T-helper 17 cell (primary cell): ENCODE measurements around the gene NMRAL1. TPM values are rescaled to one million over a fixed set of nuclear protein-coding genes. Genes with fewer than 3 reads are reported as not detected.

Experiments used
- ATAC-seq: fragments of 150-1000 bp; cut with Tn5 transposase; 2 replicates; pipeline ENCODE4 v1.10.0; 2021; ENCODE audit warnings: mild to moderate bottlenecking, moderate library complexity
- DNase-seq, 3 donors: peaks; one replicate each; pipeline versions ENCODE4 v3.0.0 to v3.0.0-alpha.2; 2020 to 2021
- H3K9me3 ChIP-seq: one replicate; pipeline ENCODE4 v1.7.0; 2013; ENCODE audit warnings: low read length, mild to moderate bottlenecking; ENCODE audit not compliant: control insufficient read depth, poor library complexity, severe bottlenecking
- H3K27ac Mint-ChIP-seq: one replicate; pipeline ENCODE4 v1.8.0; 2022; ENCODE audit warnings: mild to moderate bottlenecking, moderate library complexity, mixed read lengths
- H3K27me3 Mint-ChIP-seq: one replicate; pipeline ENCODE4 v1.8.0; 2022; ENCODE audit warnings: mixed read lengths
- H3K36me3 Mint-ChIP-seq: one replicate; pipeline ENCODE4 v1.8.0; 2022; ENCODE audit warnings: low read depth, mixed read lengths
- H3K4me1 Mint-ChIP-seq: one replicate; pipeline ENCODE4 v1.8.0; 2022; ENCODE audit warnings: mild to moderate bottlenecking, mixed read lengths
- H3K4me3 Mint-ChIP-seq: one replicate; pipeline ENCODE4 v1.8.0; 2022; ENCODE audit warnings: mild to moderate bottlenecking, moderate library complexity, mixed read lengths
- total RNA-seq, 4 donors: library from RNA in 2 of 4; stranded (reverse) in 2 of 4; gene quantifications; one replicate each; pipeline ENCODE4 v1.2.3 and lab custom pipeline; 2022 to 2026

The NMRAL1 gene
- total RNA-seq, result 10 to 100 TPM; 40.5 to 45.4 TPM
- total RNA-seq (lab: John Stamatoyannopoulos, UW), result 33.6 to 34.8 reads per million in 2 donors

- H3K9me3 ChIP-seq, result no peaks in the 10 kb centered on the region
- peak; percentile 71 to 86 (median 83) for DNase-seq
- peak within 1 kb of the TSS; percentile 85 for H3K4me3 Mint-ChIP-seq
- no peaks in the 10 kb centered on the region for H3K36me3 Mint-ChIP-seq
- peak; percentile 70 for ATAC-seq
- H3K27ac Mint-ChIP-seq, result peak within 1 kb of the TSS; percentile 39
- H3K27me3 Mint-ChIP-seq, result no peaks in the 10 kb centered on the region
- H3K4me1 Mint-ChIP-seq, result peaks cover 26% of the 10 kb centered on the region
These were observed at the start of gene NMRAL1 for GRCh38 chr16:4474192-4474961. TSS of gene NMRAL1 (minus strand) at chr16:4474625. CDS start at chr16:4474132, 493 bp downstream.

GRCh38 chr16:4523686-4524085 is 49.3 kb upstream of the NMRAL1 start:
- Mint-ChIP-seq H3K27me3 (no peaks in the 10 kb centered on the region), H3K36me3 (no peaks in the 10 kb centered on the region), H3K4me1 (peaks cover 11% of the 10 kb centered on the region), H3K4me3 (no peak overlapping the region), H3K27ac (peak overlapping the region; percentile 54)
- DNase-seq (no peak), ATAC-seq (no peak)
- H3K9me3 ChIP-seq, result no peaks in the 10 kb centered on the region

- H3K4me3 Mint-ChIP-seq, result no peak overlapping the region
- H3K36me3 Mint-ChIP-seq, result no peaks in the 10 kb centered on the region
- H3K4me1 Mint-ChIP-seq, result peaks cover 11% of the 10 kb centered on the region
- H3K27ac Mint-ChIP-seq, result no peak overlapping the region
- H3K9me3 ChIP-seq, result no peaks in the 10 kb centered on the region
- H3K27me3 Mint-ChIP-seq, result no peaks in the 10 kb centered on the region
- ATAC-seq (no peak), DNase-seq (no peak)
These were observed 47.7 kb upstream of the NMRAL1 start for GRCh38 chr16:4522051-4522581.

GRCh38 chr16:4520913-4521312 is 46.5 kb upstream of the NMRAL1 start:
- DNase-seq, result no peak
- no peaks in the 10 kb centered on the region for H3K36me3 Mint-ChIP-seq
- peaks cover 17% of the 10 kb centered on the region for H3K4me1 Mint-ChIP-seq
- H3K27ac Mint-ChIP-seq, result no peak overlapping the region
- no peaks in the 10 kb centered on the region for H3K9me3 ChIP-seq
- no peak overlapping the region for H3K4me3 Mint-ChIP-seq
- ATAC-seq, result no peak
- H3K27me3 Mint-ChIP-seq, result no peaks in the 10 kb centered on the region

GRCh38 chr16:4519274-4520058 is 45.0 kb upstream of the NMRAL1 start:
- H3K9me3 ChIP-seq, result no peaks in the 10 kb centered on the region
- ATAC-seq (no peak), DNase-seq (no peak)
- H3K27ac Mint-ChIP-seq, result no peak overlapping the region
- H3K27me3 Mint-ChIP-seq, result no peaks in the 10 kb centered on the region
- H3K4me3 Mint-ChIP-seq, result no peak overlapping the region
- H3K36me3 Mint-ChIP-seq, result no peaks in the 10 kb centered on the region
- peaks cover 30% of the 10 kb centered on the region for H3K4me1 Mint-ChIP-seq

- no peaks in the 10 kb centered on the region for H3K36me3 Mint-ChIP-seq
- peak overlapping the region; percentile 66 for H3K4me3 Mint-ChIP-seq
- H3K27ac Mint-ChIP-seq, result peak overlapping the region; percentile 62
- H3K4me1 Mint-ChIP-seq, result peaks cover 25% of the 10 kb centered on the region
- no peak for ATAC-seq
- no peaks in the 10 kb centered on the region for H3K27me3 Mint-ChIP-seq
- no peaks in the 10 kb centered on the region for H3K9me3 ChIP-seq
- no peak for DNase-seq
These were observed 43.6 kb upstream of the NMRAL1 start for GRCh38 chr16:4517812-4518680.

- no peaks in the 10 kb centered on the region for H3K27me3 Mint-ChIP-seq
- H3K36me3 Mint-ChIP-seq, result peaks cover 1% of the 10 kb centered on the region
- peak overlapping the region; percentile 89 for H3K27ac Mint-ChIP-seq
- ATAC-seq (peak; percentile 39), DNase-seq (no peak)
- no peaks in the 10 kb centered on the region for H3K9me3 ChIP-seq
- peaks cover 31% of the 10 kb centered on the region for H3K4me1 Mint-ChIP-seq
- H3K4me3 Mint-ChIP-seq, result peak overlapping the region; percentile 72
These were observed 41.3 kb upstream of the NMRAL1 start for GRCh38 chr16:4515611-4516233.

- DNase-seq (no peak), ATAC-seq (peak; percentile 20)
- H3K9me3 ChIP-seq, result no peaks in the 10 kb centered on the region
- peak overlapping the region; percentile 89 for H3K27ac Mint-ChIP-seq
- peaks cover 33% of the 10 kb centered on the region for H3K4me1 Mint-ChIP-seq
- peak overlapping the region; percentile 72 for H3K4me3 Mint-ChIP-seq
- H3K36me3 Mint-ChIP-seq, result peaks cover 4% of the 10 kb centered on the region
- H3K27me3 Mint-ChIP-seq, result no peaks in the 10 kb centered on the region
These were observed 40.2 kb upstream of the NMRAL1 start for GRCh38 chr16:4514606-4515005.

GRCh38 chr16:4513881-4514280 is 39.5 kb upstream of the NMRAL1 start:
- ATAC-seq, result no peak
- H3K4me1 Mint-ChIP-seq, result peaks cover 33% of the 10 kb centered on the region

GRCh38 chr16:4513086-4513860 is 38.8 kb upstream of the NMRAL1 start:
- Mint-ChIP-seq H3K27me3 (no peaks in the 10 kb centered on the region), H3K36me3 (peaks cover 4% of the 10 kb centered on the region), H3K4me3 (peak overlapping the region; percentile 47), H3K4me1 (peaks cover 33% of the 10 kb centered on the region), H3K27ac (peak overlapping the region; percentile 89)
- no peak for ATAC-seq
- no peaks in the 10 kb centered on the region for H3K9me3 ChIP-seq
- no peak for DNase-seq

More at GRCh38 chr16:4513881-4514280, 39.5 kb upstream of the NMRAL1 start:
- peaks cover 4% of the 10 kb centered on the region for H3K36me3 Mint-ChIP-seq
- H3K27me3 Mint-ChIP-seq, result no peaks in the 10 kb centered on the region
- H3K4me3 Mint-ChIP-seq, result peak overlapping the region; percentile 47
- H3K9me3 ChIP-seq, result no peaks in the 10 kb centered on the region
- DNase-seq, result no peak
- H3K27ac Mint-ChIP-seq, result peak overlapping the region; percentile 89

GRCh38 chr16:4512473-4512872 is 38.0 kb upstream of the NMRAL1 start:
- no peak for DNase-seq
- peaks cover 40% of the 10 kb centered on the region for H3K4me1 Mint-ChIP-seq
- no peaks in the 10 kb centered on the region for H3K27me3 Mint-ChIP-seq
- H3K4me3 Mint-ChIP-seq, result peak overlapping the region; percentile 15
- no peaks in the 10 kb centered on the region for H3K9me3 ChIP-seq
- peaks cover 4% of the 10 kb centered on the region for H3K36me3 Mint-ChIP-seq
- ATAC-seq, result no peak
- peak overlapping the region; percentile 51 for H3K27ac Mint-ChIP-seq
